C4-2B (cell line): ENCODE data around the gene AKR7A2.

ENCODE experiments used
- CTCF ChIP-seq: fragments of 450-650 bp; conservative IDR thresholded peaks from 2 replicates; pipeline ENCODE4 v1.5.1; 2017; ENCODE audit warnings: mild to moderate bottlenecking
- ZFX ChIP-seq: fragments of 450-650 bp; IDR thresholded peaks from 2 replicates; pipeline ENCODE4 v1.6.1; 2017

- no peak for TF ChIP-seq CTCF
- no peak for TF ChIP-seq ZFX
Observed at GRCh38 chr1:19262047-19262446, 49.9 kb downstream of the AKR7A2 start.
